ENCODE measurements around the gene PLEKHF1. TPM values are rescaled to one million over a fixed set of nuclear protein-coding genes. Genes with fewer than 3 reads are reported as not detected.

The PLEKHF1 gene
- total RNA-seq, 4 donors from 2014 or later = 13.1 to 18.1 (median 17.2) TPM

DNA sequence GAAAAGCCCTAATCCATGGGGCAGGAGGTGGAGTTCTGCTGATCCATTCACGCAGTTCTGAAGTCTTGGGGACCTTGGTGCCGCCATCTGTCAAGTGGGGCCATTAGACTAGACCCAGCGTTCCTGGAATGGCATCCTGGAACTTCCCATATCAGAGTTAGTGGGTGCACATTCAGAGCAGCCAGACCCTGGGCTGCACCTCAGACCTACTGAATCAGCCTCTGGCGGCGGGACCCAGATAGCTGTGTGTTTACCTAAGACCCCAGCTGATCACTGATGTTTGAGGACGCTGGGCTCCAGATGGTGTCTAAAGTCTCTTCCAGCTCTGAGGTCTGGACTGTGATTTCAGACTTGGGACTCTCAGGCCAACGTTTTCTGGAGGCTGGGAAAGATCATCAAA is 46.4 kb upstream of the PLEKHF1 start:
- WGBS, 2 donors = 70 to 79% methylated on average over 7 of the region's 7 CpGs

DNA sequence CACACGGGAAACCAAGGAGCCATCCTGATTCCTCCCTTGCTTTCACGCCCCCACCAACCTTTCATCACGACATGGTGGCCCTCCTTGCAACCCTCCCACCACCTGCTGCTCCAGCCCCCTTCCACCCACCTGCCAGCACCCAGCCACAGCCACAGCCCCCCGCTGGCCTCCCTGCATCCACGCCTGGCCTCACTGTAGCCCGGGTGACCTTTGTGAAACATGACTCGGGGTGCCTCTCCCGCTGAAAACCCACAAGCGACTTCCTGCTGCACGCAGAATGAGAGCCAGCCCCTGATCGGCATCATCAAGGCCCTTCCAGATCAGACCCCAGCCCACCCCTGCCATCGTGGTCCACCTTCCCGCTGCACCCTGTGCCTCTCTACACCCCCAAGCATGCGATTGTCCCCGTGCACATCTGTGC is 44.3 kb upstream of the PLEKHF1 start:
- no peak for DNase-seq (ENCODE audit: low spot score in 2 of 2)
- intact Hi-C loops (cut with DNase I; ENCODE audit: low total_unique reads) = no loop called here
- no peak overlapping the region for H3K4me3 ChIP-seq (ENCODE audit: low read depth, poor library complexity, severe bottlenecking)
- TF ChIP-seq POLR2A (IDR thresholded peaks at IDR 0.05) = no peak
- TF ChIP-seq, protein P1, sequence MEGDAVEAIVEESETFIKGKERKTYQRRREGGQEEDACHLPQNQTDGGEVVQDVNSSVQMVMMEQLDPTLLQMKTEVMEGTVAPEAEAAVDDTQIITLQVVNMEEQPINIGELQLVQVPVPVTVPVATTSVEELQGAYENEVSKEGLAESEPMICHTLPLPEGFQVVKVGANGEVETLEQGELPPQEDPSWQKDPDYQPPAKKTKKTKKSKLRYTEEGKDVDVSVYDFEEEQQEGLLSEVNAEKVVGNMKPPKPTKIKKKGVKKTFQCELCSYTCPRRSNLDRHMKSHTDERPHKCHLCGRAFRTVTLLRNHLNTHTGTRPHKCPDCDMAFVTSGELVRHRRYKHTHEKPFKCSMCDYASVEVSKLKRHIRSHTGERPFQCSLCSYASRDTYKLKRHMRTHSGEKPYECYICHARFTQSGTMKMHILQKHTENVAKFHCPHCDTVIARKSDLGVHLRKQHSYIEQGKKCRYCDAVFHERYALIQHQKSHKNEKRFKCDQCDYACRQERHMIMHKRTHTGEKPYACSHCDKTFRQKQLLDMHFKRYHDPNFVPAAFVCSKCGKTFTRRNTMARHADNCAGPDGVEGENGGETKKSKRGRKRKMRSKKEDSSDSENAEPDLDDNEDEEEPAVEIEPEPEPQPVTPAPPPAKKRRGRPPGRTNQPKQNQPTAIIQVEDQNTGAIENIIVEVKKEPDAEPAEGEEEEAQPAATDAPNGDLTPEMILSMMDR (IDR thresholded peaks at IDR 0.05) = no peak
- 67 to 71% methylated on average over 15 of the region's 15 CpGs for WGBS, 2 donors

More for the DNA sequence above, 46.4 kb upstream of the PLEKHF1 start:
- intact Hi-C loops (cut with DNase I; ENCODE audit: low total_unique reads) = no loop called here
- TF ChIP-seq POLR2A (IDR thresholded peaks at IDR 0.05) = no peak
- TF ChIP-seq, protein P1 (IDR thresholded peaks at IDR 0.05) = no peak
- H3K4me3 ChIP-seq (ENCODE audit: low read depth, poor library complexity, severe bottlenecking) = no peak overlapping the region
- no peak for DNase-seq (ENCODE audit: low spot score in 2 of 2)

DNA sequence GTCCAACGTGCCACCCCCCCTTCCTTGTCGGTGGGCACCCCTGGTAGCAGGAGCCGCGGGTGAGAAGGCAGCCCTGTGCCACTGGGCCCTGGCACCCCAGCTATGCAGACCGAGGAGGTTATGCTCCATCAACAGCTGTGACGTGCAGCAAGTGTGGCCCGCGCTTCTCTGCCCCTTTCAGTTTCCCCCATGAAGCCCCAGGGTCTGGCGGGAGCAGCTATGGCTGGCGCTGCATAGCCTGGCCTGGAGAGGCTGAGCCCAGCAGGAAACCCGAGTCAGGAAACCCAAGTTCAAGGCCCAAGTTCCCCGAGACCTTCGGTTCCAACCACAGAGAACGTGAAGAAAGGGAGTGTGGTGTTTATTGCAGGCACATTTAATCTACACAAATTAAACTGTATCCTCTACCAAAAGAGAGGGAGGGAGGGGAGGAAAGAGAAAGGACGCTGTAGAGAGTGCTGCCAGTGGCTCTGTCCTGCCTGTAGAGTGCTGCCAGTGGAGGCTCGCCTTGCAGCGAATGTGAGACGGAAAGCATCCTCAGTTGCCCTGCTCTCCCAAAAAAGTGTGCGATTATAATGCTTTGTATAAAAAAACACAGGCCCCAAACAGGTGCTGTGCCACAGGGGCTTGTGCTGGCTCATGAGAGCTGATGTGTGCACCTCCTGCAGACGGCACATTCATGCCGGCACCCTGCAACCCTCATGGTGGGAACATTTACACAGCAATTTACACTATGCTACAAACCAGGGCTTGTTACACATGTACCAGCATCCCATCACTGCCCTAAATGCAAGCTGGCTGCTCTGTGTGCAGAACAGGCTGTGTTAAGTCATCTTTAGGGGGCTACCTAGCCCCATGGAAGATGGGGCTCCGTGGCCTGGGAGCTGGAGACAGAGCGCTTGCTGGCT is 42.8 kb upstream of the PLEKHF1 start:
- DNase-seq (ENCODE audit: low spot score in 2 of 2) = no peak
- intact Hi-C loops (cut with DNase I; ENCODE audit: low total_unique reads) = no loop called here
- 74 to 82% methylated on average over 22 to 23 of the region's 23 CpGs for WGBS, 2 donors
- no peak overlapping the region for H3K4me3 ChIP-seq (ENCODE audit: low read depth, poor library complexity, severe bottlenecking)
- TF ChIP-seq, protein P1 (IDR thresholded peaks at IDR 0.05) = no peak
- TF ChIP-seq POLR2A (IDR thresholded peaks at IDR 0.05) = no peak

DNA sequence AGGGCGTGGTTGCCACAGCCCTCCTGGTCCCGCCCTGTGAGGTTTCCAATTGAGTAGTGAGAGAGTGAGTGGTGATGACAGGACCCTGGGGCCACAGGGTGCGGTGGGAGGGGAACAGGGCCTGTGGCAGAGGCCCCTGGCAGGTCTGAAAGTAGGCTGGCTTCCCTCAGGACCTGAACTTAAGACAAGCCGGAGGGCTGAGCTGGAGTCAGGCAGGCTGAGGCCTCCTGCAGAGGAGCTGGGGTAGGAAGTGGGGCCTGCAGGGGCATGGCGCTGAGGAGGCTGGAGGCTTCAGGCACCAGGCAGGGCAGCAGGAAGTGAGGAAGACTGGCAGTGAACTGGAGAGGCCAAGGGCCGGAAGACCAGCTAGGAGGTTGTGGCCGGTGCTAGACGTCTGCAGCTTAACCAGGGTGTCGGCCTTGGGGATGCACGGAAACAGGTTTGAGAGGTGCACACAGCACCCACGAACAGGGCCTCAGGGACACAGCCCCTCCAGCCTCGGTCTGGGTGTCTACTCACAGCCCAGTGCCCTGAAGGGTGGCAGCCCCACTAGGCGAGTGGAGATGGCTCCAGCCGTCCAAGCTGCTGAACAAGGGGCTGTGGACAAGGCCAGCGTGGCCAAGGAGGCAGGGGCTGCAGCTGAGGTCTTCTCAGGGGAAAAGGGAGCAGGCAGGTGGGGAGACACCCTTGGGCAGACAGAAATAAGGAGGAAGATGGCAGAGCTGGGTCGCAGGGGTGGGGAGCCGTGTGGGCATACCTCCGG is 41.4 kb upstream of the PLEKHF1 start:
- TF ChIP-seq POLR2A (IDR thresholded peaks at IDR 0.05) = no peak
- TF ChIP-seq, protein P1 (IDR thresholded peaks at IDR 0.05) = no peak
- H3K4me3 ChIP-seq (ENCODE audit: low read depth, poor library complexity, severe bottlenecking) = no peak overlapping the region
- intact Hi-C loops (cut with DNase I; ENCODE audit: low total_unique reads) = no loop called here
- no peak for DNase-seq (ENCODE audit: low spot score in 2 of 2)
- 71 to 80% methylated on average over 18 of the region's 18 CpGs for WGBS, 2 donors

DNA sequence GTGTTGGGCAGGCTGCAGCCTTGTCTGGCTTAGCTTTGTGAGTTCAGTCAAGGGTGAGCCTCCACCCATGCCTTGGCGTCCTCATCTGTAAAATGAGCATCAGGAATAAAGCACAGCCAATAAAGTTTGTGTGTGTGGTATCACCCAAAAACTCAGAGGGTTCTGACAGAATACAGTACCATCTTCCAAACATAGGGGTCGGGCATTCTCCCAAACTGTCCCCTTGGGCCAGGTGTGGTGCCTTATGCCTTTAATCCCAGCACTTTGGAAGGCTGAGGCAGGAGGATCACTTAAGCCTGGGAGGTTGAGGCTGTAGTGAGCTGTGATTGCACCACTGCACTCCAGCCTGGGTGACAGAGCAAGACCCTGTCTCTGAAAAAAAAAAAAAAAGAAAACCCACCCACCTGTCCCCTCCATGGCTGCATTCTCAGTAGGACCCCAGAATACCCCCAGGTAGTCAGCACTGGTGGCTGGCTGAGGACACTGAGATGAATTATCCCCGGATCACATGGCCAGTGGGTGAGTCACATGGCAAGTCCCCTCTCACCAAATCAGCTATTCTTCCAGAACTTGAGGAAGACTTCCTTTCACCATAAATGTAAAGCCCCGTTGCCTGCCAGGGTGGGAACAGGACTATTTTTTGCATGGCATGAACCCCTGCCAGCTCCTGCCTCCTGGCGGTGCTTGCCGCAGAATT is 40.6 kb upstream of the PLEKHF1 start:
- intact Hi-C loops (cut with DNase I; ENCODE audit: low total_unique reads) = no loop called here
- DNase-seq (ENCODE audit: low spot score in 2 of 2) = no peak
- no peak overlapping the region for H3K4me3 ChIP-seq (ENCODE audit: low read depth, poor library complexity, severe bottlenecking)
- 56 to 75% methylated on average over 6 of the region's 6 CpGs for WGBS, 2 donors
- no peak for TF ChIP-seq POLR2A (IDR thresholded peaks at IDR 0.05)
- TF ChIP-seq, protein P1 (IDR thresholded peaks at IDR 0.05) = no peak

Data from lower leg skin (tissue), 4 donors.